HG03025 (cell line): ENCODE results near the gene ALKBH5.
A peak's percentile ranks its signal among the peaks of the same experiment; 100 is the strongest.
"Not testable (repeated sequence)": the region's sequence is repeated elsewhere in the genome, so short reads cannot be mapped to it uniquely, and the experiment has no call there.

Experiments
- ATAC-seq: cut with Tn5 transposase; IDR thresholded peaks from one replicate; pipeline ENCODE4 v1.9.1; 2021; ENCODE audit warnings: mild to moderate bottlenecking, moderate library complexity; ENCODE audit not compliant: unreplicated experiment, low FRiP score

The ALKBH5 gene

DNA sequence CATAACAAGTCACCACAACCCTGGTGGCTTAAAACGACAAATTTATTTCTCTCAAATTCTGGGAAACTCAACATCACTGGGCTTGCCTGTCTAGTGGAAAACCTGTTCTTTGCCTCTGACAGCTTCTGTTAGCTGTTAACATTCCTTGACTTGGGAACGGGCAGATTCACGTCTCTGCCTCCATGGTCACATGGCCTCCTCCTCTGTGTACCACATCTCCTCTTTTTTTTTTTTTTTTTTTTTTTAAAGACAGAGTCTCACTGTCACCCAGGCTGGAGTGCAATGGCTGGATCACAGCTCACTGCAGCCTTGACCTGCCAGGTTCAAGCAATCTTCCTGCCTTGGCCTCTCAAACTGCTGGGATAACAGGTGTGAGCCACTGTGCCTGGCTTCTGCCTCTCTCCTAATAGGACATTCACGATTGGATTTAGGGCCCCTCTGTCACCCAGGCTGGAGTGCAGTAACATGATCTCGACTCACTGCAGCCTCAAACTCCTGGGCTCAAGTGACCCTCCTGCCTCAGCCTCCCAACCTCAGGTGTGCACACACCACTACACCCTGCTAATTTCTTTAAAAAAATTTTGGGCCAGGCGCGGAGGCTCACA, 30.1 kb downstream of the ALKBH5 start:
- no peak for ATAC-seq

DNA sequence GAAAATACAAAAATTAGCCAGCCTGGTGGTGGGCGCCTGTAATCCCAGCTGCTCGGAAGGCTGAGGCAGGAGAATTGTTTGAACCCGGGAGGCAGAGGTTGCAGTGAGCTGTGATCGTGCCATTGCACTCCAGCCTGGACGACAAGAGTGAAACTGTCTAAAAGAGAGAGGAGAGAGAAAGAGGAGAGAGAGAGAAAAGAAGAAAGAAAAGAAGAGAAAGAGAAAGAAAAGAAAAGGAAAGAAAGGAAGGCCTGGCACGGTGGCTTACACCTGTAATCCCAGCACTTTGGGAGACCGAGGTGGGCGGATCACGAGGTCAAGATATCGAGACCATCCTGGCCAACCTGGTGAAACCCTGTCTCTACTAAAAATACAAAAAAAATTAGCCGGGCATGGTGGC, 33.3 kb downstream of the ALKBH5 start:
- ATAC-seq: not testable (repeated sequence)

DNA sequence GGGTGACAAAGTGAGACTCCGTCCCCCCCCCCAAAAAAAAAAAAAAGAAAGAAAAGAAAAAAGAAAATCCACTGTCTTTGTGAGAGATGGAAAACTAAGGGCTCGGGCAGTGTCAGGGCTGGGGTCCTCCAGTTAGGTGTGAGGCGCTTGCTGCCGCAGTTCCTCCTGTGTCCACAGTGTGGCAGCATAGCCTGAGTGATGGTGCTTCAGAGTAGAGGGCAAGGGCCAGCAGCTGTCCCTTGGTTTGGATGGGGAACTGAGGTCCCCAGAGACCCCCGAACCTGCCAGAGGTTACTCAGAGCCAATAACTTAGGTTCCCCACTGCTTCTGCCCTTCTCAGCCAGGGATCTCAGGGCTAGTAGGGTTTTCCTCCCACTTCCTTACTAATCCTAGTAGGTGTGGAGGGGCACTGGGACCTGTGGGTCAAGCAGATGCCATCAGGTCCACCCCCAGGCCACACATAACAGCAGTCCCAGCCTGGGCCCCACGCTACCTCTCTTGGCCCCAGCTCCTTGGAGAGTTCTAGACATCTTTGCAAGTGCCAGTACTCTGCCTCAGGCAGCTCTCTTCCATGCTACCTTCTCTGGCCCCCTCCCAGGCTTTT, 33.9 kb downstream of the ALKBH5 start:
- no peak for ATAC-seq

DNA sequence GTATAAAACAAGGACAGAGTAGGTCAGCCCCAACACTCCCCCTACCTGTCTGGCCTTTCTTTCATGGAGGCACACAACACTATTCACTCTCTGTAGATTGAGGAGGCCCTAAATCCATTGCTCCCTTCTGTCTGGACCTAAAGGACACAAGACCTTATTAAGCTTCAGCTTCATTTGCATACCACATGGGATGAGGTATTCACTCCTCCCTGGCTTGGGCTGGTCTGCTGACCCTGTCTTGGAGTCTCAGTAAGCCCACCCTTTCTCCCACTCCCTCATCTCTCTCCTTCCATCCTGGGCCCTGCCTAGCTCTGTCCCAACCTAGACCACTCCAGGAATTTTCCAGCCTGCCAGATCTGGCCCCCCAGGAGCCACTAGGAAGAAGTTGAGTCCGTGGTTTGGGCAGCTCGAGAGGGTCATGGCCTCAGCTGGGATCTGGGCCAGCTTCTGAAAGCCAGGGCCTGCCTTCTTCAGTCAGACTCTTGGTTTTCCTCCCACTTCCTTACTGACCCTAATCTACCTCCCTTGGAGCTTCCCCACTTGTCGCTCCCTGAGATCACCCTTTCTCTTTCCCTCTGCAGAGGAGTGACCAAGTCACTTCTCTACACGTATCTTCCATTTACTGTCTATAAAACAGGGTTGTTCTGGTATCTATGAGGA, 35.3 kb downstream of the ALKBH5 start:
- no peak for ATAC-seq

DNA sequence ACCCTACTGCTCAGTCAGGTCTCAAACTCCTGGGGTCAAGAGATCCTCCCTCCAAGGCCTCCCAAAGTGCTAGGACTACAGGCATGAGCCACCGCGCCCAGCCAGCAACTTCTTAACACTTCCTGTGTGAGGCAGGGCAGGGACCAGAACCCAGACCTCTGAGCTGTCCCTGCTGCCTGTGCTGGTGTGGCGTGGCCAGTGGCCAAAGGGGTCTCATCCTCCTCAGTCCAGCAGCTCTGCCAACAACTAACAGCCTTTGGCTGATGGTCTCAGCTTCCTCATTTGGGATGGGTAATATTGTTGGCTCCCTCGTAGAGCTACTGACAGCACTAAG, 40.4 kb downstream of the ALKBH5 start:
- no peak for ATAC-seq

DNA sequence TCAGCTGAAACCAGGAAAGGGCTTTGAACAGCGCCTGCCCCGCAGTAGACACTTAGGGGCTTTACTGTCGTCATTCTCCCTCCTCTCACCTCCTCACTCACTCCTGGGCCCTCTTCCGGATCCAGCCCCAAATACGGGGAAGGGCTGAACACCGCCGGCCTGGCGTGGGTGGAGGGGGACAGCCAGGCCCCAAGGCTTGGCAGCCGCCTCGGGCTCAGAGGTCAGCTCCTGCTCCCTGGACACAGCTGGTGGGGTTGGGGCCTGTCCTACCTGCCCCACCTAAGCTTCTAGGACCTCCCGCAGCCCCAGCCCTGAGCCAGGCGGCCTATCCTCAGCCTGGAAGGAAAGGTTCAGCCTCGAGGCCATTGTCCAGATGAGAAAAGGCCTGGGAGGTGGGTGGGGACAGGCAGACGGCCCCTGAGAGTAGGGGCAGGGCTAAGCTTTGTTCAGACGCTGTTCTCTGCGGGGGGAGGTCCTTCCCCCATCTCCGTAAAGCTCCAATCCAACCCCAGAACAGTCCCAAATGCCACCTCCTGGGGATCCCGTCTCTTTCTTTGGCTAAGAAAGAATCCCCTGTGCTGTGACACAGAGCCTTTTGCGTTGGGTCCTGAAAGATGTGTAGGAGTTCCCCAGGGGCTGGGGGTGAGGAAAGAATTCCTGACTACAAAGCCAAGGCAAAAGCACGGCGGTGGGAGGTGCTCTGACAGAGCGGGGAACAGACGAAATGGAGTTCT, 40.9 kb downstream of the ALKBH5 start:
- ATAC-seq: no peak

DNA sequence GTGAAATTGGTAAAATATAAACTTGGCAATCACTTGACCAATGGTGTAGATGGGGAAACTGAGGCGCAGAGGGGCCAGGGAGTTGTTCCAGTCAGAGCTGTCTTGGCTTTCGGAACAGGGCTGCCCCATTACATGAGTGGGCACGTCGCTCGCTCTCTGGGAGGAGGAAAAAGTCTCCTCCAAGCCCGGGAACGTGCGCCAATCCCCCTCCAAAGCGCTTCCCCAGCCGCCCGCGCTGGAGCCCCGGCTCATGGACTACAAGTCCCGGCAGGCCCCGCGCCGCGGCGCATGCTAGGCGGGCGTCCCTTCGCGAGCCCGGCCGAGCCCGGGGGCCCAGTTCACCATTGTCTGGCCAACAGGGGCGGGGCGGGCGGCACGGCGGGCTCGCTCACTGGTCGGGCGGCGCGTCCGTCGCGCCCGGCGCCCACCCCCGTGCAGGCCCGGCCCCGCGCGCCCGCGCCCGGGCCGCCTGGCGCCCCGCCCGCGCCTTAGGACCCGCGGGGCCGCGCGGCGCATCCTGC, 41.6 kb downstream of the ALKBH5 start, which contains the start of gene LLGL1:
TSS of gene LLGL1 (plus strand) at position 515 of the 521 bp plus-strand sequence. CDS start 48 bp downstream, outside the sequence.
- peak; percentile 77 for ATAC-seq

DNA sequence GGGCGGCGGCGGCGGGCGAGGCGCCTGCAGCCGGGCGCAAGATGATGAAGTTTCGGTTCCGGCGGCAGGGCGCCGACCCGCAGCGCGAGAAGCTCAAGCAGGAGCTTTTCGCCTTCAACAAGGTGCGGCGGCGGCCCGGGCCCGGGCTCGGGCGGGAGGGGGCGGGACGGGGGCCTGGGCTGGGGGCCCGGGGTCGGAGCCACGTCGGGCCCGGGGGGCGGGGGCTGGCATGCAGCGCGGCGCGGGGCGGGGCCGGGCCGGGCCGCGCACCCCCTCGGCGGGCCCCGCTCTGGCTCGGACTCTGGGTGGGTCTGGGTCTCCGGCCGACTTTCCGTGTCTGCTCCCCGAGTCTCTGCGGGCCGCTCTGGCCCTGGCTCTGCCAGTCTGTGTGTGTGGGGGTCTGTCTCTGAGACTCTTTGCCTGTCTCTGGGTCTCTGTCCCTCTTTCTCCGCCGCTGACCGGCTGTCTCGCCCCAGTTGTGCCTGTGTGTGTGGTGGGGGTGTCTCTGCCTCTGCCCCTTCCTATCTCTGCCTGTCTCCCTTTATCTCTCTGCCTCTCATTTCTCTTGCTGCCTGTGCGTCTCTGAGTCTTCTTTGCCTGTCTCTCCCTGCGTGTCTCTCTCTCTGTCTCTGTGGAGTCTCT, 42.1 kb downstream of the ALKBH5 start:
- ATAC-seq: peak; percentile 24

DNA sequence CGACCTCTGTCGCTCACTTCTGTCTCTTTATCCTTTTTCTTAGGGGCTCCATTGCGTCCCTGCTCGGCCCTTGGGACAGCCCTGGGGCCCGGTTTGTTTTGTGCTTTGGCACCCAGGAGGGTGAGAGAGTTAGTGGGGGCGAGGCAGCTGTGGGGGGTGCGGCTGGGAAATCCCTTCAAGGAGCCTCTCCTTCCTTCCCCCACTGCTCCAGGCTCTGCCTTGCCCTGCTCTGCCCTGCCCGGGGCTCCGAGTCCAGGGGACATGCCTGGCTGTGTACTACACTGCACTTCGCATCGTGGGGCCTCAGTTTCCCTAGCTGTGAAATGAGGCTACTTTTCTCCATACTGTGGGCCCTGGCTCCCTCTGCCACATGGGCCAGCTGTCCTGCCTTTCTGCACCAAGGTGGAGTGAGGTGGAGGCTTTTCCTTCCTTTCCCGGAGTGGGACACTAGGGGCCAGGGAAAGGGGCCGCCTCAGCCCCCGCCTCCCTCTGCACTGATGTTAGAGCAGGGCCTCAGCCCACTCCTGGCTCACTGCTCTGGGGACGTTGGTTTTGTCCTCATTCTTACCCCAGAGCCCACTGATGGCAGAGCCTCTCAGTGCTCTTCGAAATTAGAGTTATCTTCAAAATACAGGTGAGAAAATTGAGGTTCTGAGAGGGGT, 42.8 kb downstream of the ALKBH5 start:
- no peak for ATAC-seq

DNA sequence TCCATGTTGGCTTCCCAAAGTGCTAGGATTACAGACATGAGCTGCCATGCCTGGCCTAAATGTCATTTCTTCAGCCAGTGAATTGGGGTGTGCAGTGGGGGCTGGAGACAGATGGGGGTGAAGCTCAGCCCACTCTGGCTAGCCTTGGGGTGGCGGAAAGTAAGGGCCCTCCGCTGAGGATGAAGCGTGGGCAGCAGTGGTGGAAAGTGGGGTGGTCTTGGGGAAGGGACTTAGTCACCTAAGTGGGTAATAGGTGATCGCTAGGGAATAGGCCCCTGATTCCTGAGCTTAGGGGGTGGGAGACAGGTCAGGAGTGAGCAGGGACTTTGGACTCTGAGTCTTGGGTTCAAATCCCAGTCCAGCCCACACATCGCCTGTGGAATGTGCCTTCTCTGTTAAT, 44.0 kb downstream of the ALKBH5 start:
- ATAC-seq: no peak

DNA sequence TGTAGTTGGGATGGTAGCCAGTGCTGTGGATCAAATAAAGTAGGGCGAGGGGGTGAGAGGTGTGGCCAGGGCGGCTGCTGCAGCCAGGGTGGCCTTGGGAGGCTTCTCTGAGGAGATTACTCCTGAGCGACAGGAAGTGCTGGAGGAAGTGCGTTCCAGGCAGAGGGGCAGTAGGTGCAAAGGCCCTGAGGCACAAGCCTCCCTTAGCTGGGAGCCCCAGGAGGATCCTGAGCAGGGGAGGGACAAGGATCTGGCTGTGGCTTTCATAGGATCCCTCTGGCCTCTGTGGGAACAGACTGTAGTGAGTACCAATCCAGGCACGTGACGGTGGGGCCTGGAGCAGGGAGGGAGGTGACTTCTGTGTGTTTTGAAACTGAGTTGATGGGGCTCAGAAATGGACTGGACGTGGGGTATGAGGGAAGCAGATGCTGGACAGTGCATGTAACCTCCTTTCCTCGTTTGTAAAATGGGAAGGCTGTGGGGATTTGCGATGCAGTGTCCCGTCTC, 44.6 kb downstream of the ALKBH5 start:
- ATAC-seq: no peak

DNA sequence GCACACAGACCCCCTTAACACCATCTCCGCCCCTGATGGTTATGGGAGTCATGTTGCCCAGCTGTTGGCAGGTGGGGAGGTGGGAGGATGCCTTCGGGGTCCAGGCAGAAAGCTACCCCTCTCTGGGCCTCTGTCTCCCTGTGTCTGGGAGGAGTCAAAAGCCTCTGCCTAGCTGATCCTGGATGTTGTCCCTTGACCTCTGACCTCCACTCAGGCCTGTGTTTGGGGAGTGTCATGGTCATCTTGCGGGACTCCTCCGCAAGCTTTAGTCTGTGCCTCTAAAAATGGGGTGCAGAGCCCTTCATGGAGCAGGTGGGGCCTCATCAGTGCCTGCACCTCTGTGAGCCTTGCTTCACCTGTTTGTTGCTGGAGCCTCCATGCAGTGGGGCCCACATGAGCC, 45.6 kb downstream of the ALKBH5 start:
- ATAC-seq: no peak

DNA sequence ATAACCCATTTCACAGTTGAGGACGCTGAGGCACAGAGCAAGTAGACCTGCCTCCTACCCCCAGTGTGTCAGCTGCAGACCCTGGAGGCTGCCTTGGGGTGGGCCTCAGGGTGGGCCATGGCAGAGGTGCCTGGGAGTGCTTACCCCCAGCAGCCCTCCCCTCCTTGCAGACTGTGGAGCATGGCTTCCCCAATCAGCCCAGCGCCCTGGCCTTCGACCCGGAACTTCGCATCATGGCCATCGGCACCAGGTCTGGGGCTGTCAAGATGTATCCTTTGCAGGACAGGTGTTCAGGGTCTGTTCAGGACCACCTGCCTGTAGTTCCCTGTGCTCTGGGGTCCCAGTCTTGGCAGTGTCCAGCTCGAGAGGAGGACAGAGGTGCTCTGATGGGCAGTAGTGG, 46.1 kb downstream of the ALKBH5 start:
- ATAC-seq: no peak

DNA sequence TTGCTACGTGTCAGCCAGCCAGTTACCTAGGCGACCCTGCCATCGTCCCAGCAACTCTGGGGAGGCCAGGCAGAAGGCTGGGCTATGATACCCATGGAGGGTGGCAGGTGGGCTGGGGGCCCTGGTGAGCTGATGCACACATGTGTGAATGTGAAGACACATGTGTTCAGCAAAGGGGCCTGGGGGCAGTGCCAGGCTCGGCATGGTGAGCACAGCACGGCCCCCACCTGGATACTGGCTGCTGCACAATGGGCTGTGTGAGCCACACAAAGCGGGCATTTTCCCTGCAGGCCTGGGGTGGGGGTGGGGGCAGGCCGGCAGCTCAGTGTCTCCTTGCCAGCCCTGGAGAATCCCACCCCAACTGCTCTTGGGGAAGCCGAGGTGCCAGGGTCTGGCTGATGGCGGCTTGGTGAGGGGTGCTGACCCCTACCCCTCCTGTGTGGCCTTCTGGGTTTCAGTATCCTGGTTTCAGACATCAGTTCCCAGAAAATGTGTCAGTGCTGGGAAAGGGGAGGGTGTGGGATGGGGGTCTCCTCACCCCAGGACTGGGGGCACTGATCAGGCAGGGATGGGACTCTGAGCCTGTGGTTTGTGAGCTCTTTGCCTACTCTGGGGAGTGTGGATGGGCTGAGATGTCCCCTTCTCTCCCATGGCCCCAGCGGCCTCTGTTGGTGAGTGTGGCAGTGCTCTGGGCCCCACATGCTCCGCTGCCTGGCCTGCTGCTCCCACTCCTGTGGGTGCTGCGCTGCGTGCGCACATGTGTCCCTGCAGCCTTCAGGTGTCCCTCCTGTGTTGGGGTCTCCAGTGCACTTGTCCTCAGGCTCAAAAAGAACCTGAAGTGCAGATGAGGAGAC, 46.9 kb downstream of the ALKBH5 start:
- ATAC-seq: no peak

DNA sequence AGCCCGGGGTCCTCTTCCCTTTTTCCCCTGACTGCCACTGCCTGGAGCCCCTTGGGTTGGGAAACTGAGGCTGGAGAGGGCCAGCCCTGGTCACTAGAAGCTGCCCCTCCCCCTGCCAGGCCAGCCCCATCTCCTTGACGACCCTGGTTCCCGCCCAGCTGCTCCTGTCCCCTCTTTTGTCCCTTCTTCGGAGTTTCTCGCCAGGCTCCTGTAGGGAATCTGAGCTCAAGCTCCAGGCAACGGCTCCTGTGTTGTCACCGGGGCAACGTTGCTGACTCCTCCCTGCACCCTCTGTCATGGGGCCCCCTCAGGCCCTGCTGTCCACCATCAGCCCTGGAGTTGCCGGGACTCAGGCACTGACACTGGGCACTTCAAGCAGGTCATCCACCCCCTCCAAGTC, 47.5 kb downstream of the ALKBH5 start:
- no peak for ATAC-seq

DNA sequence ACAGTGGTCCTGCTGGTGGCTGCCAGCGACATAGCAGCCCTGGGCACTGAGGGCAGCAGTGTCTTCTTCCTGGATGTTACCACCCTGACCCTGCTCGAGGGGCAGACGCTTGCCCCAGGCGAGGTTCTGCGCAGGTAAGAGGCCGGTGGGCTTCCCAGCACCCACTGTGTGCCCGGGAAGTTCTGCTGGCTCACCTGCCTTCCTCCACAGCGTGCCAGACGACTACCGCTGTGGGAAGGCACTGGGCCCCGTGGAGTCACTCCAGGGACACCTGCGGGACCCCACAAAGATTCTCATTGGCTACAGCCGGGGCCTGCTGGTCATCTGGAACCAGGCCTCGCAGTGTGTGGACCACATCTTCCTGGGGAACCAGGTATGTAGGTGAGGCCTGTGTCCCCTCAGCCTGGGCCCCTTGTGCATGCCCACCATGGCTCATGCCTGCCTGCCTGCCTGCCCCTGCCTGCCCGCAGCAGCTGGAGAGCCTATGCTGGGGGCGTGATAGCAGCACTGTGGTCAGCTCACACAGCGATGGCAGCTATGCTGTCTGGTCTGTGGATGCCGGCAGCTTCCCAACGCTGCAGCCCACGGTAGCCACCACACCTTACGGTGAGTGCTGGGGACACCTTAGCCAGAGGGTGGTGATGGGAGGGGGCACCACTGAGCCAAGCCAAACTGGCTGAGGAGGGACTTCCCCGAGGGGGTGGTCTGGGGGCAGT, 50.3 kb downstream of the ALKBH5 start:
- ATAC-seq: no peak

DNA sequence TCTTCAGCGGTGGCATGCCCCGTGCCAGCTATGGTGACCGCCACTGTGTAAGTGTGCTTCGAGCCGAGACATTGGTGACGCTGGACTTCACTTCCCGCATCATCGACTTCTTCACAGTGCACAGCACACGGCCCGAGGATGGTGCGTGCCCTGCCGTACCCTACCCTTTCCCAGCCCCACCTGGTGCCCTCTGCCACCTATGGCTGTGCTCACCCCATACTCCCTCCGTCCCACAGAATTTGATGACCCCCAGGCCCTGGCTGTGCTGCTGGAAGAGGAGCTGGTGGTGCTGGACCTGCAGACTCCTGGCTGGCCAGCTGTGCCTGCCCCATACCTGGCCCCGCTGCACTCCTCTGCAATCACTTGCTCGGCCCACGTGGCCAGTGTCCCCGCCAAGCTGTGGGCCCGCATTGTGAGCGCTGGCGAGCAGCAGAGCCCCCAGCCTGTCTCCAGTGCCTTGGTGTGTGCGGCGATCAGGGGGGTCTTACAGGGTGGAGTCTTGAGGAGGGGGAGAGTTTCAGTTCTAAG, 51.3 kb downstream of the ALKBH5 start:
- ATAC-seq: no peak

DNA sequence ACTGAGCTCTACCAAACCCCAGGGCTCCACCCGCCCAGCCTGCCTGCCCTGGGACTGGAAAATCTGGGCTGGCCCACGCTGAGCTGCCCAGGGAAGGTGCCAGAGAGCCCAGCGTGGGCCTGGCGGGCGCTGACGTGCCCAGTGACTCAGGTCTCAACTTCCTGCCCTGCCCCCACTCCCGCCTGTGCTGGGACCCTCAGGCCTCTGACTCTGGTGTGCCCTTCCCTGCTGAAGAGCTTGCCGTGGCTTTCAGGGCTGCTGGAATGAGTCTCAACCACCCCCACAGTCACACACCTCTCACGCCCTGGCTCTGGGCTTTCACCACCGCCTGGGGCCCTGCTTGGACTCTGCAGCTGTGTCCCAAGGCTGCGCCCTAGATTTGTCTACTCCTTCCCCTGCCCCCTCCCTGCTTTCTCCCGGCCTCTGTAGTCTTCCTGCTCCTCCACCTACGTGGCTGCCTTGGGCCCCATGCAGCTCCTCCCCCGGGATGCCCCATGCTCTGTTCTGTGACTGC, 52.2 kb downstream of the ALKBH5 start:
- no peak for ATAC-seq
